RWPE2 (cell line): ENCODE data around the gene HBS1L.

Source experiments
- ATAC-seq: fragments of 200-7000 bp; cut with Tn5 transposase; 3 replicates; pipeline ENCODE4 v1.9.1; 2021; ENCODE audit warnings: low read depth
- DNase-seq: peaks from one replicate; pipeline ENCODE4 v3.0.0-alpha.2; 2020; ENCODE audit warnings: low spot score
- H3K27ac ChIP-seq: fragments of 450-650 bp; 2 replicates; pipeline ENCODE4 v1.5.1; 2017; ENCODE audit warnings: mild to moderate bottlenecking; ENCODE audit not compliant: poor library complexity, severe bottlenecking
- H3K27me3 ChIP-seq: fragments of 250-450 bp; sonication (Bioruptor Pico); 2 replicates; pipeline ENCODE4 v1.5.1; 2021; ENCODE audit warnings: mild to moderate bottlenecking, moderate library complexity; ENCODE audit not compliant: insufficient read depth, poor library complexity, severe bottlenecking
- H3K36me3 ChIP-seq: fragments of 250-450 bp; sonication (Bioruptor Pico); 2 replicates; pipeline ENCODE4 v1.5.1; 2020; ENCODE audit warnings: low read depth, mild to moderate bottlenecking, moderate library complexity
- H3K4me1 ChIP-seq: fragments of 250-450 bp; sonication (Bioruptor Pico); 2 replicates; pipeline ENCODE4 v1.5.1; 2021; ENCODE audit warnings: mild to moderate bottlenecking, moderate library complexity; ENCODE audit not compliant: insufficient read depth, poor library complexity, severe bottlenecking
- H3K4me3 ChIP-seq: fragments of 250-450 bp; sonication (Bioruptor Pico); 2 replicates; pipeline ENCODE4 v1.5.1; 2021; ENCODE audit warnings: mild to moderate bottlenecking, moderate library complexity; ENCODE audit not compliant: severe bottlenecking
- H3K9me3 ChIP-seq: fragments of 250-450 bp; sonication (Bioruptor Pico); 2 replicates; pipeline ENCODE4 v1.5.1; 2021; ENCODE audit warnings: mild to moderate bottlenecking, moderate library complexity; ENCODE audit not compliant: severe bottlenecking
- TF ChIP-seq, protein P1 (sequence below): fragments of 450-650 bp; IDR thresholded peaks from one replicate; pipeline ENCODE4 v1.5.1; 2017; ENCODE audit warnings: mild to moderate bottlenecking, moderate library complexity; ENCODE audit not compliant: poor library complexity, severe bottlenecking

The HBS1L gene

DNA sequence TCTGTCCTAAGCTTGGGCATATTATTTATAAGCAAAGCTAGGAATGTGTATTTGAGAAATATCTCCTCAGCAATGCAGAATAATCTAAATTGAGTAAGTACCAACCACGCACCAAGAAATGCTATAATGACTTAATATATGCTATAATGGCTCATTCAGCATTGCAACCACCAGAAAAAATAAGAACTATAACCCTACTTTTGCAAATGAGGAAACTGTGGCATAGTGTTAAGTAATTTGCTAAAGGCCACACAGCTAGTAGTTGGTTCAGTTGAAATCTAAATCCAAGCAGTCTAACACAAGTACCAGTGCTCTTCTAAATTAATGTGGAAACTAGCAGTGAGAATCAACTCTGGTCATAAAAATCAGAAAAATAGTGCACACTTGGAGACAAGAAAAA, 35.7 kb downstream of the HBS1L start:
- DNase-seq = no peak
- TF ChIP-seq, protein P1, sequence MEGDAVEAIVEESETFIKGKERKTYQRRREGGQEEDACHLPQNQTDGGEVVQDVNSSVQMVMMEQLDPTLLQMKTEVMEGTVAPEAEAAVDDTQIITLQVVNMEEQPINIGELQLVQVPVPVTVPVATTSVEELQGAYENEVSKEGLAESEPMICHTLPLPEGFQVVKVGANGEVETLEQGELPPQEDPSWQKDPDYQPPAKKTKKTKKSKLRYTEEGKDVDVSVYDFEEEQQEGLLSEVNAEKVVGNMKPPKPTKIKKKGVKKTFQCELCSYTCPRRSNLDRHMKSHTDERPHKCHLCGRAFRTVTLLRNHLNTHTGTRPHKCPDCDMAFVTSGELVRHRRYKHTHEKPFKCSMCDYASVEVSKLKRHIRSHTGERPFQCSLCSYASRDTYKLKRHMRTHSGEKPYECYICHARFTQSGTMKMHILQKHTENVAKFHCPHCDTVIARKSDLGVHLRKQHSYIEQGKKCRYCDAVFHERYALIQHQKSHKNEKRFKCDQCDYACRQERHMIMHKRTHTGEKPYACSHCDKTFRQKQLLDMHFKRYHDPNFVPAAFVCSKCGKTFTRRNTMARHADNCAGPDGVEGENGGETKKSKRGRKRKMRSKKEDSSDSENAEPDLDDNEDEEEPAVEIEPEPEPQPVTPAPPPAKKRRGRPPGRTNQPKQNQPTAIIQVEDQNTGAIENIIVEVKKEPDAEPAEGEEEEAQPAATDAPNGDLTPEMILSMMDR = no peak

DNA sequence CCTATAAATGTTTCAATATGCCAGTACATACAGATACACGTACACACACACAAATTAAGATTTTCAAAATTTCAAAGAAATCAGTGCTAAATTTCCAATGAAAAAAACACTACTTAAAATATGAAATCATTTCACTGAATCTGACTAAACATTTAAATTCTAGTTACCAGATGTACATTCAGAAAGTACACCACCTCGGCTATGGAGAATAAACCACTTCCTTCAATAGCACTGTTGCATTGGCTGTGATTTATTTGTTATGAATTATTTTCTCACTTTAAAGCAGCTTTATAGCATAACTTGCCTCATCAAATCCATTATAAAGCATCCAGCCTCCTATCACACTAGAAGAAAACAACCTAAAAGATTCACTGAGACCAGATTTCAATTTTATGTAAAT, 36.6 kb downstream of the HBS1L start:
- TF ChIP-seq, protein P1 = no peak
- DNase-seq (no peak), ATAC-seq (no peak)
- Histone ChIP-seq H3K27me3 (no peaks in the 10 kb centered on the region), H3K36me3 (peaks cover 26% of the 10 kb centered on the region), H3K9me3 (no peaks in the 10 kb centered on the region), H3K4me1 (no peaks in the 10 kb centered on the region), H3K4me3 (no peak overlapping the region), H3K27ac (no peak overlapping the region)

More for the DNA sequence above, 35.7 kb downstream of the HBS1L start:
- H3K4me1 ChIP-seq = no peaks in the 10 kb centered on the region
- no peaks in the 10 kb centered on the region for H3K27me3 ChIP-seq
- no peak overlapping the region for H3K4me3 ChIP-seq
- H3K27ac ChIP-seq = no peak overlapping the region
- no peaks in the 10 kb centered on the region for H3K9me3 ChIP-seq
- peaks cover 26% of the 10 kb centered on the region for H3K36me3 ChIP-seq
- ATAC-seq = no peak

DNA sequence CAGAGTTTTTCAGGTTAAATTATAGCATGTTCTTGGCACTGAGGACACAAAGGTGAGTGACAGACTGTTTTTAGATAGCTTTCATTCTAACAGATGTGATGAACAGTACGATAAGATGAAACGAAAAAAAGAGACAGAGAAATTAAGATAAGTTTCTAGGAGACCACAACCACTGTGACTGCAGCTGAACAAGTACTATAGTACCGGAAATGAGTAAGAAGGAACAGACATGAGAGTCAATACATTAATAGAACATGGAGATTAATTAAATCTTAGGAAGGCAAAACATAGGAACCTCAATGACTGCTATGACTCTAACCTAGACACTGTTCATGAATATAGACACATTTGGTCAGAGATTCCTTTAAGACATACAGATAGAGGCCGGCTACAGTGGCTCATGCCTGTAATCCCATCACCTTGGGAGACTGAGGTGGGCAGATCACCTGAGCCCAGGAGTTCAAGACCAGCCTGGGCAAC, 40.2 kb downstream of the HBS1L start:
- Histone ChIP-seq H3K9me3 (no peaks in the 10 kb centered on the region), H3K4me3 (no peak overlapping the region)
- no peak for DNase-seq

DNA sequence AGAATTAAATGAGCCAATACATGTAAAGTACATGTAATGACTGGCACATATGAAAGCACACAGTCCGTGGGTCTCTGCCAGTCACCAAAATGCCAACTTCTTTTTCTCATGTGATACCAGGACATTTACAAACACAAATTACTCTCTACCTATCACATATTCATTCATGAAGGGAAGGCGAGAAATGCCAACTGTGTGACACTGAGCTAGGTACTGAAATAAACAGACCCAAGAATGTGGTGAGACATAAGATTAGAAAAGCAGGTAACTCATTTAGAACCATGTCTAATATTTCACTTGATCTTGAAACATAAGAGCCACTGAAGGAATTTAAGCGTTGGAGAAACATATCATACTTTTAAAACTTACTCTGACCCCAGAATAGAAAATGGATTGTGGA, 41.4 kb downstream of the HBS1L start:
- no peak overlapping the region for H3K4me3 ChIP-seq
- TF ChIP-seq, protein P1 = no peak
- no peak for DNase-seq

More for the DNA sequence above, 40.2 kb downstream of the HBS1L start:
- H3K36me3 ChIP-seq = peaks cover 22% of the 10 kb centered on the region
- H3K4me1 ChIP-seq = no peaks in the 10 kb centered on the region
- TF ChIP-seq, protein P1 = no peak
- H3K27me3 ChIP-seq = no peaks in the 10 kb centered on the region
- no peak overlapping the region for H3K27ac ChIP-seq
- ATAC-seq = no peak

DNA sequence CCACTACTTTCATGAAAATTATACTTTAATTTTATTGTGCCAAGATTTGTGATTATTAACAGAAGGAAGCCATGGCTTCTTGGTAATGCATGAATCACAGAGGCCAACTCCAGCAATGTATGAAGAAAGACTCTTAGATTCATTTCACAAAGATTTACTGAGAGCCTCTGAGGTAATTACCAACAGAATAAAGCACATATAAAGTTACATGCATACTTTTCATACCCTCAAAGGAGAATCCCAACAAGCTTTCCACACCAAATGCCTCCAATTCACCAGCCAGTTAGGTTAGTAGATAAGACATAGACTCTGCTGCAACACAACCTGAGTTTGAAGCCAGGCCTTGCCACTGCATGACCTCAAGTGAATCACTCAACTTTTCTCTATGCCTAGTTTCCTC, 41.9 kb downstream of the HBS1L start:
- H3K27me3 ChIP-seq = no peaks in the 10 kb centered on the region
- H3K4me1 ChIP-seq = no peaks in the 10 kb centered on the region
- no peak overlapping the region for H3K27ac ChIP-seq
- no peaks in the 10 kb centered on the region for H3K9me3 ChIP-seq
- peaks cover 14% of the 10 kb centered on the region for H3K36me3 ChIP-seq
- TF ChIP-seq, protein P1 = no peak
- ATAC-seq (no peak; the same call in 2 of the 3 replicates), DNase-seq (no peak)
- H3K4me3 ChIP-seq = no peak overlapping the region

More for the DNA sequence above, 41.4 kb downstream of the HBS1L start:
- Histone ChIP-seq H3K36me3 (peaks cover 15% of the 10 kb centered on the region), H3K27me3 (no peaks in the 10 kb centered on the region), H3K4me1 (no peaks in the 10 kb centered on the region), H3K27ac (no peak overlapping the region), H3K9me3 (no peaks in the 10 kb centered on the region)
- no peak for ATAC-seq
